Measurements from ENCODE around the gene LAMA2.

DNA sequence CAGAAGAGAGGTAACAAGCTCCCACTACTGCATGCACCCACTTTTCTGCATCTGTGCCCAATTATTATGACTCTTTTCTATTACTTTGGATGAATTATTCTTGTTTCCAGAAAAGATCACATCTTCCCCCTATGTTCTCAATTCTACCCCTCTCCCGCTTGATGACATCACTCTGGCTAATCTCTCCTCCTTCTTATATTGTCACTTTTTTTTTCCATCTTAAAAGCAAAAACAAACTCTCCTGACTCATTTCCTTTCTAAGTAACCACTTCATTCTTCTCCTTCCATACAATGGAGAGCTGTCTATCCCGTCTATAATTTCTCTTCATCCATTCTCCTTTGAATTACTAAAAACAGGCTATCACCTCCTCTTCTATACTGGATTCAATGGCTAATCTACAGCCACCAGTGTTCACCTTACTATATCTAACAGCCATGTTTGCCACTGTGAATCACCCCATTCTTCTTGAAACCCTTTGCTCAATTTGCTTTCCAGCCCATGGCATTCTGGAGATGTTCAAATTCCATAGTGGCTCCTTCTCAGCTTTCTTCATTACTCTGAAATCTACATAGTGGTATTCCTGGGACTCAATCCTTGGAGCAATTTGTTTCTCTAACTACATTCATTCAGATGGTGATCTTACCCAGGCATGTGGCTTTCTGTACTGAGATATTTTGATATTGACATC is 448.7 kb downstream of the LAMA2 start:
- TF ChIP-seq L3MBTL2 (conservative IDR thresholded peaks at IDR 0.05) (no peak), SP1 (IDR thresholded peaks at IDR 0.05) (no peak), CTBP1 (IDR thresholded peaks at IDR 0.05; ENCODE audit: borderline replicate concordance) (no peak), SUZ12 (IDR thresholded peaks at IDR 0.05) (no peak), ARNT (IDR thresholded peaks at IDR 0.05) (no peak), TARDBP (IDR thresholded peaks at IDR 0.05) (no peak), BHLHE40 (IDR thresholded peaks at IDR 0.05; ENCODE audit: borderline replicate concordance) (no peak), FOXM1 (IDR thresholded peaks at IDR 0.05; ENCODE audit: borderline replicate concordance) (no peak), NFRKB (IDR thresholded peaks at IDR 0.05) (no peak)
- TF ChIP-seq, protein P1, sequence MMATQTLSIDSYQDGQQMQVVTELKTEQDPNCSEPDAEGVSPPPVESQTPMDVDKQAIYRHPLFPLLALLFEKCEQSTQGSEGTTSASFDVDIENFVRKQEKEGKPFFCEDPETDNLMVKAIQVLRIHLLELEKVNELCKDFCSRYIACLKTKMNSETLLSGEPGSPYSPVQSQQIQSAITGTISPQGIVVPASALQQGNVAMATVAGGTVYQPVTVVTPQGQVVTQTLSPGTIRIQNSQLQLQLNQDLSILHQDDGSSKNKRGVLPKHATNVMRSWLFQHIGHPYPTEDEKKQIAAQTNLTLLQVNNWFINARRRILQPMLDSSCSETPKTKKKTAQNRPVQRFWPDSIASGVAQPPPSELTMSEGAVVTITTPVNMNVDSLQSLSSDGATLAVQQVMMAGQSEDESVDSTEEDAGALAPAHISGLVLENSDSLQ (IDR thresholded peaks at IDR 0.05), result no peak
